GM18951 (cell line): ENCODE measurements around the gene TFAP2E.

Experiments used
- POLR2A ChIP-seq: IDR thresholded peaks from 4 replicates; pipeline ENCODE4 v1.6.1; 2011; ENCODE audit warnings: mild to moderate bottlenecking; ENCODE audit not compliant: insufficient read length, insufficient read depth; ENCODE audit errors: extremely low read depth
- in situ Hi-C: fragments of 300-500 bp; cut with MboI; formaldehyde crosslinking; loops from one replicate; pipeline ENCODE4 v1.12.0; 2022; ENCODE audit warnings: low sequenced_read_pairs, mixed read lengths, inconsistent platforms; ENCODE audit not compliant: unreplicated experiment

The TFAP2E gene

GRCh38 chr1:35573198-35574124 is at the start of gene TFAP2E:
TSS of gene TFAP2E (plus strand) at chr1:35573314. CDS start at chr1:35573578, 264 bp downstream.
- in situ Hi-C loops, result loop anchor here (5.0 kb wide), 1 partner anchor 204 kb away; no protein-coding TSS in a partner anchor
- no peak for TF ChIP-seq POLR2A

DNA sequence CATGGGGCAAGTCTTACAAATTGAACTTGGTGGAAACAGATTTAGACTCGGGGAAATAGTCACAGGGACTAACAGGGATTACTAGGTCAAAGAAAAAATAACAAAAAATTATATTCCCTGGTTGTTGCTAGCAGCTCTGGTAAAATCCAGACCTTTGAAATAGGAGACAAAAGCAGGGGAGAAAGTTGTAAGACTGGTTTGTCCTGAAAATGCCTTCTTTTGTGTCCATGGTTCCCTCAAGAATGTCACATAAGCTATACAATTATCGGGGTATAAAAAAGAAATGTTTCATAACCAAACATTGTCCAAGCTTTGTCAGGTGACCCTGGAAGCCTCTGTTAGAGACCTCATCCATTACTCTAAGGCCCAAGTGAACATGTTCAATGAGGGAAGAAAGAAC is 49.0 kb upstream of the TFAP2E start:
- in situ Hi-C loops, result no loop called here
- TF ChIP-seq POLR2A, result no peak

GRCh38 chr1:35530168-35530567 is 42.9 kb upstream of the TFAP2E start:
- in situ Hi-C loops, result no loop called here
- no peak for TF ChIP-seq POLR2A

DNA sequence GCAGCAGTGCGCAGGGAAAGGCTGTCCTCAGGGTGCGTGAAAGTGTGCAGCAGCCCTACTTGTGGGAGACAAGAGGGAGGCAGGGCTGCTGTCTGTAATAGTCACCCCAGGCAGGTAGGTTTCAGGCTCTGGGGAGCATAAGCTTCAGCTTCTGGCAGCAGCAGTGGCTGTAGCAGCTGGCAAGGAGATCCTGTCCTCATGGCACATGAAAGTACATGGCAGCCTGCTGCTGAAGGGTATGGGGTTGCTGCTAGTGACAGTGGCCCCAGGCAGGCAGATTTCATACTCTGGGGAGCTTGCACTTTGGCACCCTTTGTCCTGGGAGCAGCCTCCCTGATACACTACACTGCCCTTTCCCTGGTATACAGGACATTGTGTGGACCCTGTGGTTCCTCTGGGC is 42.2 kb upstream of the TFAP2E start:
- no peak for TF ChIP-seq POLR2A
- in situ Hi-C loops, result no loop called here

GRCh38 chr1:35531368-35531767 is 41.7 kb upstream of the TFAP2E start:
- no peak for TF ChIP-seq POLR2A
- in situ Hi-C loops, result no loop called here

GRCh38 chr1:35532497-35533223 is 40.5 kb upstream of the TFAP2E start:
- no peak for TF ChIP-seq POLR2A
- in situ Hi-C loops, result no loop called here

DNA sequence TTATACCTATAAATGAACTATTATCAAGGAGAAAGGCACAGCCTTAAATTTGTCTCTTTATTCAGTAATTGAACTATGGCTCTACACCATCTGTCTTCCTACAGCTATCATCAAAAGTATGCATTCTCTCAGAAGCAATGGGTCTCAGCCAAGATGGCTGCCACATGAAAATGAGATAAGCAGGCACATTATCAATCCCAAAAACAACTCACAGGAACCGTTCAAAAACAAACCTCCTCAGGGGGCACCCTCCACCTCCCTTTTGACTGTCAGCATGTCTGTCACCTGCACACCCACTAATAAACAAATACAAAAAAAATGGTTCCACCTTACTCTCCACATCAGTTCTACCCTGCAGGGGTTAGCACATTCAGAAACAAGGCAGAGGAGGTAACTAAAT is 39.5 kb upstream of the TFAP2E start:
- in situ Hi-C loops, result no loop called here
- no peak for TF ChIP-seq POLR2A

- TF ChIP-seq POLR2A, result no peak
- in situ Hi-C loops, result no loop called here
Observed at GRCh38 chr1:35535243-35535642, 37.9 kb upstream of the TFAP2E start.

DNA sequence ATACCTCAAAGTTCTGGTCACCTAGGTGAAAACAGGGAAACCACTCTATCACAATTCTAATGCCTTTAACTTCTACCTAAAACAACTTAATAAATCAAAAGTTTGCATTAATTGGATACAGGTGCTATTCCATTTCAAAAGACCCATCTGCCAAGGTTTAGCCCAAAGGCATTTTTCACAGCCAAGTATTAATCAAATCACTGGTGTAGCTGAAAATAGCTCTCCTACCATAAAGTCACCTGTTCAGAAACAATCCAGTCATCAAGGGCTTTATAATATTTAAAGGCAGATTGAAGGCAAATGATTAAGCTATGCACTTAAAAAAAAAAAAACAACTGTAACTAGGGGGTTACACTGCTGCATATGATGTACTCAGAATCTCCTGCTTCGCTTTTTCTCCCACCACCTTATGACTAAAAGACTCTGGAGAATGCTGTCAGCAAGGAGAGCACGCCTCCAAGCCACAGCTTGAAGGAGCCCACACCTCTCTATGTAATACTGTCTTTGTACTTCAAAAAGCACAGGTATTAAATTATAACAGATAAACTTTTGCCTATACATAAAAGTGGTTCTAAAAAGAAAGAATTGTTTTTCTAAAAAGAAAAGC is 36.5 kb upstream of the TFAP2E start:
- no peak for TF ChIP-seq POLR2A
- in situ Hi-C loops, result no loop called here

DNA sequence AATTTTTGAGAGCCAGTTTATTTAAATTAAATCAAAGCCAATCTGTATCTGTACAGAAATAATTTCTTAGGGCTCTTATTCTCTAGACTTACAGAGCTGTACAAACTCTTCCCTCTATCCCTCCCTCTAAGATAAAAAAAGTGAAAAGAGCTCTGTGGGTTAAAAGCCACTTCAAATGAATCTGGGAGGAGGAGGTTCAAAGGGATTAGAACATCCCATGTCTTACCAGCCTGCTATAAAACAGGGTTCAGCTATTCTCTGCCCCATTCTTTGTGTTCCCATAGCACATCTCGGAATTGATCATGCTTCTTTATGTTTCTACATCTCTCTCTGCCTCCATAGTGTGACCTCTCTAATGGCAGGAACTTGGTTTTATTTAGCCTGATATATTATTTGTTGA is 35.3 kb upstream of the TFAP2E start:
- TF ChIP-seq POLR2A, result no peak
- in situ Hi-C loops, result no loop called here

- no peak for TF ChIP-seq POLR2A
- in situ Hi-C loops, result no loop called here
Observed at GRCh38 chr1:35539073-35539823, 33.9 kb upstream of the TFAP2E start.

DNA sequence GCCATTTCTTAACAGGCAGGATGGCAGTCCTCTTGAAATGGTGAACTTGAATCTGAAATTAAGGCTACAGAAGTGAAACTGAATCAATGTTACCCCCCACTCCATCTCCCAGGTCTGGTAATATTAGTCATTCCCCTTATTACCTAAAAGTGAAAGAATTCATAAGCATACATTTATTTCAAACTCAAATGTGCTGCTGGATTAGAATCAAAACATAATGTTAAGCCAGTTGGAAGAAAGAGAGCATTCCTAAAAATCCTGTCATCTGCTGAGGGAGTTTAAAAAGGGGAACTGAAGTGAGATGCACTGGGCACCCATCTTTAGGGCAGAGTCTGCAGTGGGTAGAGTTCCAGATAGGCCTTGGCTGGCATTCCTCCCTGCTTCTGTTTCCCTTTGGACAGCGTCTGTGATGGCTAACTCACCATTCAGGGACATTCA is 33.3 kb upstream of the TFAP2E start:
- in situ Hi-C loops, result no loop called here
- TF ChIP-seq POLR2A, result no peak

DNA sequence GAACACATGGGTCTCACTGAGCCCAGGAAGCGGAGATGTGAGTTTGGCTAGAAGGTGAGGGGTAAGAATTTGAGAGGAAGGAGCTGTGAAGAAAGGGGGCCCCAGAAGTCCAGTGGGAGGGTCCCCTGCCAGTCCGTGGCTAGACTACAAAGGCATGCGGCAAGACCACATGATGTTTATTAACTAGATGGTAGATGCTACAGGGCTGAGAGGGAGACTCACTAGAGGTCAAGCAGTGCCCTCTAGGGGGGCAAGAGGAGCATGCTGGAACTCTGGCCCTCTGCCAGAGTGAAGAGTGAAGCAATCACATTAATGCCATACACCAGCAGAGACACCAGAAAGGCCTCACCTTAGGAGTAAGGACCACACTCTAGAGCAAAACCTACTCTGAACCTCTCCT is 28.1 kb upstream of the TFAP2E start:
- no peak for TF ChIP-seq POLR2A
- in situ Hi-C loops, result loop anchor here (5.0 kb wide), 1 partner anchor 93 kb away; no protein-coding TSS in a partner anchor

GRCh38 chr1:35546614-35547013 is 26.5 kb upstream of the TFAP2E start:
- no peak for TF ChIP-seq POLR2A
- in situ Hi-C loops, result loop anchor here (5.0 kb wide), 1 partner anchor 94 kb away; no protein-coding TSS in a partner anchor
